ENCODE data around the gene MRI1.

DNA sequence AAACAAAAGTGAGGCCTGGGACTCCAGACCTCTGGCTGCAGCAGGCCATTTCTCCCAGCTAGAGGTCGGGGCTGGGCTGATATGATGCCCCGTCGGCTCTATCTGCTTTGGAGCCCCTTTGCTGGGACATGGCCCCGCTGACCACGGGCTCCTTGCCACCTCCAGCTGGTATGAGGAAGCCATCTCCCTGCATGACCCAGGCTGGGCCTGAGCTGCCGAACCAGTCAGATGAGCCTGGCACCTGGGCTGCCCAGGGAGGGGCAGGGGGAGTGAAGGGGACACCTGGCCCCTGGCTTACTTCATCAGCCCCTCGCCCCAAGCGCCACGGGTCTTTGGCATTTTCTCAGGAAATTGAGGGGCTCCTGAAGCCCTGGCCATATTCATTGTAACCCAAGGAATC, 38.7 kb downstream of the MRI1 start:
- TF ChIP-seq, protein P1, sequence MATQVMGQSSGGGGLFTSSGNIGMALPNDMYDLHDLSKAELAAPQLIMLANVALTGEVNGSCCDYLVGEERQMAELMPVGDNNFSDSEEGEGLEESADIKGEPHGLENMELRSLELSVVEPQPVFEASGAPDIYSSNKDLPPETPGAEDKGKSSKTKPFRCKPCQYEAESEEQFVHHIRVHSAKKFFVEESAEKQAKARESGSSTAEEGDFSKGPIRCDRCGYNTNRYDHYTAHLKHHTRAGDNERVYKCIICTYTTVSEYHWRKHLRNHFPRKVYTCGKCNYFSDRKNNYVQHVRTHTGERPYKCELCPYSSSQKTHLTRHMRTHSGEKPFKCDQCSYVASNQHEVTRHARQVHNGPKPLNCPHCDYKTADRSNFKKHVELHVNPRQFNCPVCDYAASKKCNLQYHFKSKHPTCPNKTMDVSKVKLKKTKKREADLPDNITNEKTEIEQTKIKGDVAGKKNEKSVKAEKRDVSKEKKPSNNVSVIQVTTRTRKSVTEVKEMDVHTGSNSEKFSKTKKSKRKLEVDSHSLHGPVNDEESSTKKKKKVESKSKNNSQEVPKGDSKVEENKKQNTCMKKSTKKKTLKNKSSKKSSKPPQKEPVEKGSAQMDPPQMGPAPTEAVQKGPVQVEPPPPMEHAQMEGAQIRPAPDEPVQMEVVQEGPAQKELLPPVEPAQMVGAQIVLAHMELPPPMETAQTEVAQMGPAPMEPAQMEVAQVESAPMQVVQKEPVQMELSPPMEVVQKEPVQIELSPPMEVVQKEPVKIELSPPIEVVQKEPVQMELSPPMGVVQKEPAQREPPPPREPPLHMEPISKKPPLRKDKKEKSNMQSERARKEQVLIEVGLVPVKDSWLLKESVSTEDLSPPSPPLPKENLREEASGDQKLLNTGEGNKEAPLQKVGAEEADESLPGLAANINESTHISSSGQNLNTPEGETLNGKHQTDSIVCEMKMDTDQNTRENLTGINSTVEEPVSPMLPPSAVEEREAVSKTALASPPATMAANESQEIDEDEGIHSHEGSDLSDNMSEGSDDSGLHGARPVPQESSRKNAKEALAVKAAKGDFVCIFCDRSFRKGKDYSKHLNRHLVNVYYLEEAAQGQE (tag by site-specific recombination; IDR thresholded peaks at IDR 0.05) = no peak
- TF ChIP-seq, protein P2, sequence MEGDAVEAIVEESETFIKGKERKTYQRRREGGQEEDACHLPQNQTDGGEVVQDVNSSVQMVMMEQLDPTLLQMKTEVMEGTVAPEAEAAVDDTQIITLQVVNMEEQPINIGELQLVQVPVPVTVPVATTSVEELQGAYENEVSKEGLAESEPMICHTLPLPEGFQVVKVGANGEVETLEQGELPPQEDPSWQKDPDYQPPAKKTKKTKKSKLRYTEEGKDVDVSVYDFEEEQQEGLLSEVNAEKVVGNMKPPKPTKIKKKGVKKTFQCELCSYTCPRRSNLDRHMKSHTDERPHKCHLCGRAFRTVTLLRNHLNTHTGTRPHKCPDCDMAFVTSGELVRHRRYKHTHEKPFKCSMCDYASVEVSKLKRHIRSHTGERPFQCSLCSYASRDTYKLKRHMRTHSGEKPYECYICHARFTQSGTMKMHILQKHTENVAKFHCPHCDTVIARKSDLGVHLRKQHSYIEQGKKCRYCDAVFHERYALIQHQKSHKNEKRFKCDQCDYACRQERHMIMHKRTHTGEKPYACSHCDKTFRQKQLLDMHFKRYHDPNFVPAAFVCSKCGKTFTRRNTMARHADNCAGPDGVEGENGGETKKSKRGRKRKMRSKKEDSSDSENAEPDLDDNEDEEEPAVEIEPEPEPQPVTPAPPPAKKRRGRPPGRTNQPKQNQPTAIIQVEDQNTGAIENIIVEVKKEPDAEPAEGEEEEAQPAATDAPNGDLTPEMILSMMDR (tag by site-specific recombination; IDR thresholded peaks at IDR 0.05) = no peak
- TF ChIP-seq ZNF76 (tag by site-specific recombination; IDR thresholded peaks at IDR 0.05; ENCODE audit: borderline replicate concordance, low read depth) (no peak), ZNF596 (tag by site-specific recombination; IDR thresholded peaks at IDR 0.05) (no peak), MZF1 (tag by site-specific recombination; IDR thresholded peaks at IDR 0.05; ENCODE audit: borderline replicate concordance) (no peak), OSR2 (tag by site-specific recombination; IDR thresholded peaks at IDR 0.05) (no peak), ZFP69B (tag by site-specific recombination; IDR thresholded peaks at IDR 0.05) (no peak), ZNF175 (tag by site-specific recombination; IDR thresholded peaks at IDR 0.05) (no peak), ZNF629 (tag by site-specific recombination; IDR thresholded peaks at IDR 0.05) (no peak), ZNF341 (tag by site-specific recombination; IDR thresholded peaks at IDR 0.05; ENCODE audit: low read depth) (no peak)
- TF ChIP-seq, protein P3, sequence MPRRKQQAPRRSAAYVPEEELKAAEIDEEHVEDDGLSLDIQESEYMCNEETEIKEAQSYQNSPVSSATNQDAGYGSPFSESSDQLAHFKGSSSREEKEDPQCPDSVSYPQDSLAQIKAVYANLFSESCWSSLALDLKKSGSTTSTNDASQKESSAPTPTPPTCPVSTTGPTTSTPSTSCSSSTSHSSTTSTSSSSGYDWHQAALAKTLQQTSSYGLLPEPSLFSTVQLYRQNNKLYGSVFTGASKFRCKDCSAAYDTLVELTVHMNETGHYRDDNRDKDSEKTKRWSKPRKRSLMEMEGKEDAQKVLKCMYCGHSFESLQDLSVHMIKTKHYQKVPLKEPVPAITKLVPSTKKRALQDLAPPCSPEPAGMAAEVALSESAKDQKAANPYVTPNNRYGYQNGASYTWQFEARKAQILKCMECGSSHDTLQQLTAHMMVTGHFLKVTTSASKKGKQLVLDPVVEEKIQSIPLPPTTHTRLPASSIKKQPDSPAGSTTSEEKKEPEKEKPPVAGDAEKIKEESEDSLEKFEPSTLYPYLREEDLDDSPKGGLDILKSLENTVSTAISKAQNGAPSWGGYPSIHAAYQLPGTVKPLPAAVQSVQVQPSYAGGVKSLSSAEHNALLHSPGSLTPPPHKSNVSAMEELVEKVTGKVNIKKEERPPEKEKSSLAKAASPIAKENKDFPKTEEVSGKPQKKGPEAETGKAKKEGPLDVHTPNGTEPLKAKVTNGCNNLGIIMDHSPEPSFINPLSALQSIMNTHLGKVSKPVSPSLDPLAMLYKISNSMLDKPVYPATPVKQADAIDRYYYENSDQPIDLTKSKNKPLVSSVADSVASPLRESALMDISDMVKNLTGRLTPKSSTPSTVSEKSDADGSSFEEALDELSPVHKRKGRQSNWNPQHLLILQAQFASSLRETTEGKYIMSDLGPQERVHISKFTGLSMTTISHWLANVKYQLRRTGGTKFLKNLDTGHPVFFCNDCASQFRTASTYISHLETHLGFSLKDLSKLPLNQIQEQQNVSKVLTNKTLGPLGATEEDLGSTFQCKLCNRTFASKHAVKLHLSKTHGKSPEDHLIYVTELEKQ (tag by site-specific recombination; IDR thresholded peaks at IDR 0.05; ENCODE audit: borderline replicate concordance) = no peak
- TF ChIP-seq, protein P4, sequence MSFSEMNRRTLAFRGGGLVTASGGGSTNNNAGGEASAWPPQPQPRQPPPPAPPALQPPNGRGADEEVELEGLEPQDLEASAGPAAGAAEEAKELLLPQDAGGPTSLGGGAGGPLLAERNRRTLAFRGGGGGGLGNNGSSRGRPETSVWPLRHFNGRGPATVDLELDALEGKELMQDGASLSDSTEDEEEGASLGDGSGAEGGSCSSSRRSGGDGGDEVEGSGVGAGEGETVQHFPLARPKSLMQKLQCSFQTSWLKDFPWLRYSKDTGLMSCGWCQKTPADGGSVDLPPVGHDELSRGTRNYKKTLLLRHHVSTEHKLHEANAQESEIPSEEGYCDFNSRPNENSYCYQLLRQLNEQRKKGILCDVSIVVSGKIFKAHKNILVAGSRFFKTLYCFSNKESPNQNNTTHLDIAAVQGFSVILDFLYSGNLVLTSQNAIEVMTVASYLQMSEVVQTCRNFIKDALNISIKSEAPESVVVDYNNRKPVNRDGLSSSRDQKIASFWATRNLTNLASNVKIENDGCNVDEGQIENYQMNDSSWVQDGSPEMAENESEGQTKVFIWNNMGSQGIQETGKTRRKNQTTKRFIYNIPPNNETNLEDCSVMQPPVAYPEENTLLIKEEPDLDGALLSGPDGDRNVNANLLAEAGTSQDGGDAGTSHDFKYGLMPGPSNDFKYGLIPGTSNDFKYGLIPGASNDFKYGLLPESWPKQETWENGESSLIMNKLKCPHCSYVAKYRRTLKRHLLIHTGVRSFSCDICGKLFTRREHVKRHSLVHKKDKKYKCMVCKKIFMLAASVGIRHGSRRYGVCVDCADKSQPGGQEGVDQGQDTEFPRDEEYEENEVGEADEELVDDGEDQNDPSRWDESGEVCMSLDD (tag by site-specific recombination; IDR thresholded peaks at IDR 0.05) = no peak
- TF ChIP-seq, protein P5, sequence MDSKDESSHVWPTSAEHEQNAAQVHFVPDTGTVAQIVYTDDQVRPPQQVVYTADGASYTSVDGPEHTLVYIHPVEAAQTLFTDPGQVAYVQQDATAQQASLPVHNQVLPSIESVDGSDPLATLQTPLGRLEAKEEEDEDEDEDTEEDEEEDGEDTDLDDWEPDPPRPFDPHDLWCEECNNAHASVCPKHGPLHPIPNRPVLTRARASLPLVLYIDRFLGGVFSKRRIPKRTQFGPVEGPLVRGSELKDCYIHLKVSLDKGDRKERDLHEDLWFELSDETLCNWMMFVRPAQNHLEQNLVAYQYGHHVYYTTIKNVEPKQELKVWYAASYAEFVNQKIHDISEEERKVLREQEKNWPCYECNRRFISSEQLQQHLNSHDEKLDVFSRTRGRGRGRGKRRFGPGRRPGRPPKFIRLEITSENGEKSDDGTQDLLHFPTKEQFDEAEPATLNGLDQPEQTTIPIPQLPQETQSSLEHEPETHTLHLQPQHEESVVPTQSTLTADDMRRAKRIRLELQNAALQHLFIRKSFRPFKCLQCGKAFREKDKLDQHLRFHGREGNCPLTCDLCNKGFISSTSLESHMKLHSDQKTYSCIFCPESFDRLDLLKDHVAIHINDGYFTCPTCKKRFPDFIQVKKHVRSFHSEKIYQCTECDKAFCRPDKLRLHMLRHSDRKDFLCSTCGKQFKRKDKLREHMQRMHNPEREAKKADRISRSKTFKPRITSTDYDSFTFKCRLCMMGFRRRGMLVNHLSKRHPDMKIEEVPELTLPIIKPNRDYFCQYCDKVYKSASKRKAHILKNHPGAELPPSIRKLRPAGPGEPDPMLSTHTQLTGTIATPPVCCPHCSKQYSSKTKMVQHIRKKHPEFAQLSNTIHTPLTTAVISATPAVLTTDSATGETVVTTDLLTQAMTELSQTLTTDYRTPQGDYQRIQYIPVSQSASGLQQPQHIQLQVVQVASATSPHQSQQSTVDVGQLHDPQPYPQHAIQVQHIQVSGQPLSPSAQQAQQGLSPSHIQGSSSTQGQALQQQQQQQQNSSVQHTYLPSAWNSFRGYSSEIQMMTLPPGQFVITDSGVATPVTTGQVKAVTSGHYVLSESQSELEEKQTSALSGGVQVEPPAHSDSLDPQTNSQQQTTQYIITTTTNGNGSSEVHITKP (tag by site-specific recombination; IDR thresholded peaks at IDR 0.05) = no peak
